ENCODE measurements around the gene NFYC.

NFYC gene

GRCh38 chr1:40746344-40747090 is 55.0 kb downstream of the NFYC start:
- TF ChIP-seq CTCF (IDR thresholded peaks at IDR 0.05) = no peak
- H3K9me3 ChIP-seq = no peaks in the 10 kb centered on the region
- H3K4me1 ChIP-seq = peaks cover 0 to 8% (median 0%) of the 10 kb centered on the region in 4 donors
- H3K4me3 ChIP-seq = no peak overlapping the region
- DNase-seq = no peak
- H3K36me3 ChIP-seq = peaks cover 27 to 33% (median 33%) of the 10 kb centered on the region in 3 donors
- H3K27ac ChIP-seq = no peak overlapping the region
- intact Hi-C loops (cut with DNase I; ENCODE audit: low total_unique reads) = no loop called here
- H3K27me3 ChIP-seq = no peaks in the 10 kb centered on the region

- TF ChIP-seq CTCF (IDR thresholded peaks at IDR 0.05) = no peak
- no peaks in the 10 kb centered on the region for H3K4me1 ChIP-seq
- H3K9me3 ChIP-seq = no peaks in the 10 kb centered on the region
- H3K27me3 ChIP-seq = no peaks in the 10 kb centered on the region
- DNase-seq = no peak
- intact Hi-C loops (cut with DNase I; ENCODE audit: low total_unique reads) = no loop called here
- no peak overlapping the region for H3K27ac ChIP-seq
- H3K36me3 ChIP-seq = peaks cover 35 to 38% (median 36%) of the 10 kb centered on the region in 3 donors
- no peak overlapping the region for H3K4me3 ChIP-seq
These were observed 57.6 kb downstream of the NFYC start for GRCh38 chr1:40748841-40749718.

- Histone ChIP-seq H3K4me3 (no peak overlapping the region), H3K27me3 (no peaks in the 10 kb centered on the region), H3K9me3 (no peaks in the 10 kb centered on the region), H3K4me1 (no peaks in the 10 kb centered on the region), H3K36me3 (peaks cover 42 to 45% (median 42%) of the 10 kb centered on the region in 3 donors), H3K27ac (no peak overlapping the region)
- no peak for DNase-seq
- intact Hi-C loops (cut with DNase I; ENCODE audit: low total_unique reads) = no loop called here
- TF ChIP-seq CTCF (IDR thresholded peaks at IDR 0.05) = no peak
These were observed 58.3 kb downstream of the NFYC start for GRCh38 chr1:40749817-40750216.

- no peak for DNase-seq
- H3K36me3 ChIP-seq = peaks cover 48 to 52% (median 49%) of the 10 kb centered on the region in 3 donors
- intact Hi-C loops (cut with DNase I; ENCODE audit: low total_unique reads) = no loop called here
These were observed 59.0 kb downstream of the NFYC start for GRCh38 chr1:40750451-40750908.

GRCh38 chr1:40751802-40752201 is 60.3 kb downstream of the NFYC start:
- Histone ChIP-seq H3K27ac (no peak overlapping the region), H3K4me1 (no peaks in the 10 kb centered on the region), H3K9me3 (no peaks in the 10 kb centered on the region), H3K4me3 (no peak overlapping the region), H3K36me3 (peaks cover 54 to 64% (median 61%) of the 10 kb centered on the region in 3 donors), H3K27me3 (no peaks in the 10 kb centered on the region)
- no peak for TF ChIP-seq CTCF (IDR thresholded peaks at IDR 0.05)
- intact Hi-C loops (cut with DNase I; ENCODE audit: low total_unique reads) = no loop called here
- DNase-seq = no peak

More at GRCh38 chr1:40750451-40750908, 59.0 kb downstream of the NFYC start:
- Histone ChIP-seq H3K9me3 (no peaks in the 10 kb centered on the region), H3K4me3 (no peak overlapping the region), H3K4me1 (no peaks in the 10 kb centered on the region), H3K27ac (no peak overlapping the region), H3K27me3 (no peaks in the 10 kb centered on the region)
- no peak for TF ChIP-seq CTCF (IDR thresholded peaks at IDR 0.05)

Measured in tibial artery (tissue), 4 donors.